ENCODE results near the gene CDK13.

Gene CDK13

DNA sequence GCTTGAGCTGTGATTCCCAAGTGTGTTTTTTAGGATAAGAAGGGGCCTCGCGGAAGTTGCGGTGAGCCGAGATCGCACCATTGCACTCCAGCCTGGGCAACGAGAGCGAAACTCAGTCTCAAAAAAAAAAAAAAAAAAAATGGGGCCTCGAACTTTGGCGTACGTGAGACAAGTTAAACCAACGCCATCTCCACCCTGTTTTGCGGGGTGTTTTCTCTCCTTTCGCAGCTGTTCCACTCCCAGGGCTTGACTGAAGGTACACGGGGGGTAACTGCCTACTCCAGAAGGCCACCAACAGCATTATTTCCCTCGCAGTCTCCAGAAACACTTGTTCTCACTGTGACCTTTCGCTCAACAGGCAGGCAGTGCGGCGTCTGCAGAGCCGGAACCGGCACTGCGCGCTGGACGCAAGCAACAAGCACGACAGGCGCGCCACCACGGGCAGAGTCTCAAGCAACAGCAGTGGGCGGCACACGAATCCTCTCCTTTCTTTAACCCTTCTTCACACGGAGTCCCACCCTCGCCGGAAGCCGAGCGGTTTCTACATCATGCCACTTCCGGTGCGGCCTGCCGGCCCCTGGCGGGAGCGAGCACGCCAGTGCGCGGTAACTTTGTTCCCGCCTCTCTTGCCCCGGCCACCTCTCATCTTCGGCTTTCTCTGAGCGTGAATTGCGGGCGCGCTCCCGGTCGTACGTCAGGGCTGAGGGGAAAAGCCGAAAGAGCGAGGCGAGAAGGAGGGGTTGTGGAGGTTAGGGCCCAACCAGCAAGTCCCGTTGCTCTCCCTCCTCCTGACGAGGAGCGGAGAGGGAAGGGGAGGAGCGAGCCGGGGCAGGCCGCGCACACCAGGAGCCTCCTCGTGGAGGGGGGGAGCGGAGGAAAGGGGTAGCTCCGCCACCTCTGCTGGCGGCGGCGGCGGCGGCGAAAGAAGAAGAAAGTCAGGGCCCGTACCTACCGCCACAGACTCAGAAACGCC, 814 bp upstream of the CDK13 start:
- in situ Hi-C loops (cut with MboI; ENCODE audit: low sequenced_read_pairs), result no loop called here

DNA sequence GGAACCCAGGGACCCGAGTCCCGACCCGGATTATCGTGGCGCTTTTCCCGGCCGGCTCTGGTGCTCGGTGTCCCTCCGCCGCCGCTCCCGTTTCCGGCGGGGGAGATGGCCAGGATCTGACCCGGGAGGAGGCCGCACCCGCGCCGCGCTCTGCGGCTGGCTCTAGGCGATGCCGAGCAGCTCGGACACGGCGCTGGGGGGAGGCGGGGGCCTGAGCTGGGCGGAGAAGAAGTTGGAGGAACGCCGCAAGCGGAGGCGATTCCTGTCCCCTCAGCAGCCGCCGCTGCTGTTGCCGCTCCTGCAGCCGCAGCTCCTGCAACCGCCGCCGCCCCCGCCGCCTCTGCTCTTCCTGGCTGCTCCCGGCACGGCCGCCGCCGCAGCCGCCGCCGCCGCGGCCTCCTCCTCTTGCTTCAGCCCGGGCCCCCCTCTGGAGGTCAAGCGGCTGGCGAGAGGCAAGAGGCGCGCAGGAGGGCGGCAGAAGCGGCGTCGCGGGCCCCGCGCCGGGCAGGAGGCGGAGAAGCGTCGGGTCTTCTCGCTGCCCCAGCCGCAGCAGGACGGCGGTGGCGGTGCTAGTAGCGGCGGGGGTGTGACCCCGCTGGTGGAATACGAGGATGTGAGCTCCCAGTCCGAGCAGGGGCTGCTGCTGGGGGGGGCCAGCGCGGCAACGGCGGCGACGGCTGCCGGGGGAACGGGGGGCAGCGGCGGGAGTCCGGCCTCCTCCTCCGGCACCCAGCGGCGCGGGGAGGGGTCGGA, 593 bp downstream of the CDK13 start:
- in situ Hi-C loops (cut with MboI; ENCODE audit: low sequenced_read_pairs), result no loop called here

DNA sequence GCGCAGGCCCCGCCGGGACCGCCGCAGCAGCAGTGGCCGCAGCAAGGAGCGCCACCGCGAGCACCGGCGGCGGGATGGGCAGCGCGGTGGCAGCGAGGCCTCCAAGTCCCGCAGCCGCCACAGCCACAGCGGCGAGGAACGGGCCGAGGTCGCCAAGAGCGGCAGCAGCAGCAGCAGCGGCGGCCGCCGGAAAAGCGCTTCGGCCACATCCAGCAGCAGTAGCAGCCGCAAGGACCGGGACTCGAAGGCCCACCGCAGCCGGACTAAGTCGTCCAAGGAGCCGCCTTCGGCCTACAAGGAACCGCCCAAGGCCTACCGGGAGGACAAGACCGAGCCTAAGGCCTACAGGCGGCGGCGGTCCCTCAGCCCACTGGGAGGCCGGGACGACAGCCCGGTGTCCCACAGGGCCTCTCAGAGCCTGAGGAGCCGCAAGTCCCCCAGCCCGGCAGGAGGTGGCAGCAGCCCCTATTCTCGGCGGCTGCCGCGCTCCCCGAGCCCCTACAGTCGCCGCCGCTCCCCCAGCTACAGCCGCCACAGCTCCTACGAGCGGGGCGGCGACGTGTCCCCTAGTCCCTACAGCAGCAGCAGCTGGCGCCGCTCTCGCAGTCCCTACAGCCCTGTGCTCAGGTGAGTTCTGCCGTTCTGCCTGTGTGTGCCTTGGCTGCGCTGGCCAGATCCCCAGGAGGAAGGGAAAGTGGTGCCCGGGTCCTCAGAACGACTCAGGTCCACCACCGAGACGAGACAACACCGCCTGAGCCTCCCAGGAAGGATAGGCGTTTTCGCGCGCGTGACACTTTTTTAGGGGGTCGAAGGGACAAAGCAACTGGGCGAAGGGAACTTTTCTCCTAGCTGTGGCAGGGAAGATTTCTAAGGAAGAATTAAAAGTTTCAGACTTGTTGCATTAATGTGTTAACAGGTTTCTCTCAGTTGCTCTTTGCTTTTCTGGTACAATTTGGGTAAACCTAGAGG, 1.5 kb downstream of the CDK13 start:
- in situ Hi-C loops (cut with MboI; ENCODE audit: low sequenced_read_pairs), result no loop called here

DNA sequence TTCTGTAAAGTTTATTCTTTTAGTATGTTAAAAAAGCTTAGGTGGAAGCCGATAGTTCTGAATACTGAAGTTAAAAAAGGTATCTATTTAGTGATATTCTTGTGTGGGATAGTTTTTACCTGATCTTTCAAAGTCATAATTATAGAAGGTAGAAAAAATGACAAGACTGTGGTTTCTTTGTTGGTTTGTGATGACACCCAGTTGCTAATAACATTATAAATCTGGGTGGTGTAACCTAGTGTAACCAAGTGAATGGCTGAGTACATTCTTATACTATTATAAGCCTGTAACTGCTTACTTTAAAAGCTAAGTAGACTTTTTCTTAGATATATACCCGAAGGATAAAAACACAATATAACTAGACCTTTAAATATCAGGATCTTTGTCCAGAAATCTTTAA, 2.3 kb downstream of the CDK13 start:
- in situ Hi-C loops (cut with MboI; ENCODE audit: low sequenced_read_pairs), result no loop called here

GRCh38 chr7:39952803-39953202, 2.7 kb downstream of the CDK13 start:
- in situ Hi-C loops (cut with MboI; ENCODE audit: low sequenced_read_pairs), result no loop called here

DNA sequence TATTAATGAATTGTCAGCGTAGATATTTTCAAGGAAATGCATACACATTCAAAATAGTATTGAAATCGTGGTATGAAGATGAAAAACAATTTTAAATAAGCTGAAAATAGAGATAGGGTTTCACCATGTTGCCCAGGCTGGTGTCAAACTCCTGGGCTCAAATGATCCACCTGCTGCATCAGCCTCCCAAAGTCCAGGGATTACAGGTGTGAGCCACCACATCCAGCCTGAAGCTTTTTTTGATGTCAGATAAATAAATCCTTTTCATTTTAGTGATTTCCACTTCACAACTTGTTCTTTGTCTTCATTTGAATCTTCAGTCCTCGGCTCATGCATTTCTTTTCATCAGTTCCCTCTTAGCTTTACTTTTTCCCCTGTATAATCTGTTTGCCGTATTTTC, 4.6 kb downstream of the CDK13 start:
- in situ Hi-C loops (cut with MboI; ENCODE audit: low sequenced_read_pairs), result no loop called here

- in situ Hi-C loops (cut with MboI; ENCODE audit: low sequenced_read_pairs), result no loop called here
Observed at GRCh38 chr7:39958038-39958437, 8.0 kb downstream of the CDK13 start.

DNA sequence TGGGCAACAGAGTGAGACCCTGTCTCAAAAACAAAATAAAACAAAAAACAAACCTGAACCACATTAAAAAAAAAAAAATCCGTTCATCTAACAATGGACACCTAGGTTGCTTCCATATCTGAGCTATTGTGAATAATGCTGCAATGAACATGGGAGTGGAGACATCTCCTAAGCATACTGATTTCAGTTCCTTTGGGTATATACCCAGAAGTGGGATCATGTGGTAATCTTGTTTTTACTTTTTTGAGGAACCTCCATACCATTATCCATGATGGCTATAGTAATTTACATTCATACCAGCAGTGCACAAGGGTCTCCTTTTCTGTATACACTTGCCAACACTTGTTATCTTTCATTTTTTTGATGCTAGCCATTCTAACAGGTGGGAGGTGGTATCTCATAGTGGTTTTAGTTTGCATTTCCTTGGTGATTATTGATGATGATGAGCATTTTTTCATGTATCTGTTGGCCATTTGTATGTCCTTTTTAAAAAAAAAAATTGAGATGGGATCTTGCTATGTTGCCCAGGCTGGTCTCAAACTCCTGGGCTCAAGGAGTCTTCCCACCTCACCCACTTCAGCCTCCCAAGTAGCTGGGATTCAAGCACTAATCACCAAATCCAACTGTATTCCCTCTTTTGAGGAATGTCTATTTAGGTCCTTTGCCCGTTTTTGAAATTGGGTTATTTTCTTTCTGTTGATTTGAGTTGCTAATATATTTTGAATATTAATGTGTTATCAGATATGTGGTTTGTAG, 17.5 kb downstream of the CDK13 start:
- in situ Hi-C loops (cut with MboI; ENCODE audit: low sequenced_read_pairs), result no loop called here

GRCh38 chr7:39969431-39969830, 19.4 kb downstream of the CDK13 start:
- in situ Hi-C loops (cut with MboI; ENCODE audit: low sequenced_read_pairs), result no loop called here

DNA sequence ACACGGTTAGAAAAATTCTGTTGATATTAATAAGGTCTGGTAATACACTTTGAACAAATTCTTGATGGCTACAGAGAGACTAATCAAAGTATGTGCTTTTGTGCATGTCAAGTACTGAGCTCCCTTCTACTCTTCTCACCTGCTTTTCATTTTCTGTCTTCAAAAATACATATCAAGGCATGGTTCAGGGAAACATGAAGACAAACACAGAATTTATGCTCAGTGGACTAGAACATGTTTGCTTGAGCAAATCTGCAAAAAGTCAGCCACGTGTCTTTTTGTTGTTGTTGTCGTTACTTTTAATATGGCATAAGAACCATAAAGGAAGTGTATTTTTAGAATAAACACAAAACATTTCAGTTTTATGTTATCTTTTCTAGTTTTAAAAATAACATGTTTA, 21.9 kb downstream of the CDK13 start:
- in situ Hi-C loops (cut with MboI; ENCODE audit: low sequenced_read_pairs), result no loop called here

- in situ Hi-C loops (cut with MboI; ENCODE audit: low sequenced_read_pairs), result no loop called here
Observed at GRCh38 chr7:39973801-39974200, 23.7 kb downstream of the CDK13 start.

- in situ Hi-C loops (cut with MboI; ENCODE audit: low sequenced_read_pairs), result no loop called here
Observed at GRCh38 chr7:39978230-39978934, 28.3 kb downstream of the CDK13 start.

DNA sequence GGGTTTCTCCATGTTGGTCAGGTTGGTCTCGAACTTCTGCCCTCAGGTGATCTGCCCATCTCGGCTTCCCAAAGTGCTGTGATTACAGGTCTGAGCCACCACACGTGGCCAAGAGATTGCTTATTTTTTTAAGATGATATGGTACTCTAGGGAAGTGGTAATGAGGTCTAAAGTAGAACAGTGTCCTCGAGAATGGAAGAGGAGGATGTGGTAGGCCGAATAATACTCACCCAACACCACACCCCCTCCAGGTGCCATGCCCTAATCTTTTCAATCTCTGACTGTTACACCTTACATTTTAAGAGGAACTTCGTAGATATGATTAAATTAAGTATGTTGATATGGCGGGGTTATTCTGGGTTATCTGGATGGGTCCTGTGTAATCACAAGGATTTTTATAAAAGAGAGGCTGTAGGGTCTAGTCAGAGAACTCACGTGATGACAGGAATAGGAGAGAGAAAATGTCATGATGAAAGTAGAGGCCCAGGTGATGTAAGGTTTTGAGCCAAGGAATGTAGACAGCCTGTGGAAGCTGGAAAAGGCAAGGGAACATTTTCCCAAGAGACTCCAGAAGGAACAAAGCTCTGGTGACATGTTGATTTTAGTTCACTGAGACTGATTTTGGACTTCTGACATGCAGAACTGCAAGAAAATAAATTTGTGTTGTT, 29.5 kb downstream of the CDK13 start:
- in situ Hi-C loops (cut with MboI; ENCODE audit: low sequenced_read_pairs), result no loop called here

- in situ Hi-C loops (cut with MboI; ENCODE audit: low sequenced_read_pairs), result no loop called here
Observed at GRCh38 chr7:39985398-39985918, 35.4 kb downstream of the CDK13 start.

GRCh38 chr7:39987641-39988347, 37.7 kb downstream of the CDK13 start:
- in situ Hi-C loops (cut with MboI; ENCODE audit: low sequenced_read_pairs), result no loop called here

DNA sequence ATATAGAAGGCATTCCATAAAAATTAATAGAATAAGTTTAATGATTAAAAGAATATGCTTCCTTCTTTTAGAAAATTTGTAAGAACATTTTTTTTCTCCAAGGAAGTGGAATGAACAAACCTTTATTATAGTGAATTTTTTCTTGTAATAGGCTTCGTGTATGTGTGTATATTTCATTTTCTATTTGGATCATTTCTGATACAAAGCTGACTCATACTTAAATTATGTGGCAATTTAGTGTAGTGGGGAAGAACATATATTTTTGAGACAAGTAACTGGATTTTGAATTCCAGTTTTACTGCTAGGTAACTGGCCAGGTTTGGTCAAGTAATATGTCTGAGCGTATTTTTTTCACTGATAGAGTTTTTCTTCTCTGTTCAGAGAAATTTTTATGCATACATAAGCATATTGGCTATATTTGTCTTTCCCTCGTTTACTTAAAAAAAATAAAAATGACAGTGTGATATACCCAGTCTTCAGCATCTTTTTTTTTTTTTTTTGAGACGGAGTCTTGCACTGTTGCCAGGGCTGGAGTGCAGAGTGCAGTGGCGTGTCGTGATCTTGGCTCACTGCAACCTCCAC, 50.8 kb downstream of the CDK13 start:
- in situ Hi-C loops (cut with MboI; ENCODE audit: low sequenced_read_pairs), result no loop called here

DNA sequence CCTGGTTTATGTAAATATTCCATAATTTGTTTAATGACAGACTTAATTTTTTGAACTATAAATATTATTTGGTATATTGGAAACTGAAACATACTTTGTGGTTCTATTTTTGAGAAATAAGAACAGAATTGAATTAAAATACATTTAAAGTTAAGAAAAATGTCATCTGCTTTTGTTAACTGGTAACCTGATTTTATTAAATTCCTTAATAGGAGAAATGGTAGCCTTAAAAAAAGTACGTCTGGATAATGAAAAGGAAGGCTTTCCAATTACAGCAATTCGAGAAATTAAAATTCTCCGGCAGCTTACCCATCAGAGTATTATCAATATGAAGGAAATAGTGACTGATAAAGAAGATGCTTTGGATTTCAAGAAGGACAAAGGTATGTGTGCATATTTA, 51.6 kb downstream of the CDK13 start:
- in situ Hi-C loops (cut with MboI; ENCODE audit: low sequenced_read_pairs), result no loop called here

DNA sequence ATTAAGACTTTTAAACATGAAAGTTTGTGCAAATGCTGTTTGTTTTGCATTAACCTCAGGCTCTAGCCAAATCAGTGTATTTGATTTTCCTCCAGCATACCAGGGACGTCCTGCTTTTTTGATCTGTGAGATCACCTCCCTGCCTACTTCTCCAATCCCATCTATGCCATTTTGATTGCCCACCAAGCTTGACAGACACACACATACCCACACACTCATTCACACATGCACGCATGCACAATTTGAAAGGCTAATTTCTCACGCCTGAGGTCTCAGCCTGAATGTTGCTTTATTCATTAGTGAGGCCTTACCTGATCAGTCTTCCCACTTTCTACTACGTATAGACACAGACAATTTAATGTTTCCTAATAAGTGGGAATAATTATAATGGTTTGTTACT, 53.5 kb downstream of the CDK13 start:
- in situ Hi-C loops (cut with MboI; ENCODE audit: low sequenced_read_pairs), result no loop called here

Measured in hTERT RPE-1 (cell line).